GM12878 (cell line): ENCODE results near the gene GPR146. TPM values are rescaled to one million over a fixed set of nuclear protein-coding genes. Genes with fewer than 3 reads are reported as not detected.
A peak's percentile ranks its signal among the peaks of the same experiment; 100 is the strongest.

ENCODE experiments used
- BRCA1 ChIP-seq: IDR thresholded peaks from 2 replicates; pipeline ENCODE4 v1.6.1; 2011; ENCODE audit warnings: low read depth, low read length, improper control_type of control experiment
- CHD4 ChIP-seq: fragments of 200-600 bp; sonication (generic); IDR thresholded peaks from 2 replicates; pipeline ENCODE4 v1.6.1; 2016; ENCODE audit warnings: mild to moderate bottlenecking
- CREM ChIP-seq: IDR thresholded peaks from 2 replicates; pipeline ENCODE4 v1.6.1; 2014; ENCODE audit warnings: antibody characterized with exemption, low read depth
- DPF2 ChIP-seq: fragments of 450-650 bp; IDR thresholded peaks from 2 replicates; pipeline ENCODE4 v1.6.1; 2017; ENCODE audit warnings: mild to moderate bottlenecking
- HCFC1 ChIP-seq: fragments of 150-350 bp; IDR thresholded peaks from 2 replicates; pipeline ENCODE4 v1.6.1; 2014; ENCODE audit warnings: low read length
- HDAC6 ChIP-seq: fragments of 200-600 bp; sonication (generic); IDR thresholded peaks from one replicate; pipeline ENCODE4 v1.8.0; 2017; ENCODE audit warnings: antibody characterized with exemption; ENCODE audit not compliant: unreplicated experiment
- IKZF1 ChIP-seq: fragments of 450-650 bp; conservative IDR thresholded peaks from 2 replicates; pipeline ENCODE4 v1.6.1; 2017; ENCODE audit warnings: antibody characterized with exemption, mild to moderate bottlenecking
- IRF3 ChIP-seq: fragments of 450-650 bp; IDR thresholded peaks from 2 replicates; pipeline ENCODE4 v1.6.1; 2014; ENCODE audit warnings: mild to moderate bottlenecking
- PAX5 ChIP-seq: IDR thresholded peaks from 2 replicates; pipeline ENCODE4 v1.6.1; 2011; ENCODE audit warnings: low read depth, low read length, borderline replicate concordance
- RAD51 ChIP-seq: fragments of 450-650 bp; IDR thresholded peaks from 2 replicates; pipeline ENCODE4 v1.6.1; 2016; ENCODE audit warnings: moderate library complexity, mild to moderate bottlenecking, inconsistent platforms
- SPI1 ChIP-seq: IDR thresholded peaks from 2 replicates; pipeline ENCODE4 v1.6.1; 2011; ENCODE audit warnings: low read depth, mild to moderate bottlenecking, low read length, moderate library complexity, borderline replicate concordance; ENCODE audit not compliant: insufficient read depth
- SREBF2 ChIP-seq: IDR thresholded peaks from 2 replicates; pipeline ENCODE4 v1.6.1; 2012; ENCODE audit warnings: mild to moderate bottlenecking, low read length
- SRF ChIP-seq, 2 experiments: IDR thresholded peaks; 2 replicates each; pipeline ENCODE4 v1.6.1; 2011; ENCODE audit warnings: low read depth in 2 of 2, low read length in 2 of 2, mild to moderate bottlenecking in 1 of 2, moderate library complexity in 1 of 2
- TAF1 ChIP-seq: IDR thresholded peaks from 2 replicates; pipeline ENCODE4 v1.6.1; 2011; ENCODE audit warnings: mild to moderate bottlenecking, low read depth, low read length, borderline replicate concordance
- TCF12 ChIP-seq: IDR thresholded peaks from 2 replicates; pipeline ENCODE4 v1.6.1; 2011; ENCODE audit warnings: low read depth, mild to moderate bottlenecking, low read length
- USF2 ChIP-seq: IDR thresholded peaks from 2 replicates; pipeline ENCODE4 v1.6.1; 2011; ENCODE audit warnings: low read depth, low read length, improper control_type of control experiment, borderline replicate concordance
- ZBED1 ChIP-seq: IDR thresholded peaks from 2 replicates; pipeline ENCODE4 v1.6.1; 2016; ENCODE audit warnings: borderline replicate concordance
- polyA plus RNA-seq, 11 experiments: library from polyadenylated mRNA; depleted of rRNA in 4 of 11; unstranded in 6 of 11; stranded (reverse) in 5 of 11; fragments of >200 nt; fragmentation: Nextera tagmentation in 4 of 11; fragmentation: Illumina TruSeq in 1 of 11; extraction: Ambion mirVana in 4 of 11; extraction: Trizol in 1 of 11; gene quantifications; 1 replicate in 1 of 11; 2 replicates in 10 of 11; pipeline versions ENCODE4 v1.2.1 to v1.2.3, GENCODE V29; 2011 to 2016; ENCODE audit warnings: inconsistent platforms in 2 of 11, missing spikeins in 2 of 11, low read depth in 1 of 11
- total RNA-seq, 4 experiments: library from RNA; depleted of rRNA in 3 of 4; stranded (reverse); fragments of >200 nt in 3 of 4; fragmentation: Illumina TruSeq in 1 of 4; extraction: Trizol in 1 of 4; gene quantifications; 2 replicates each; pipeline versions ENCODE4 v1.2.1 to v1.2.3, GENCODE V29; 2013 to 2021
- TF ChIP-seq, protein P1 (sequence below): IDR thresholded peaks from 2 replicates; pipeline ENCODE4 v1.6.1; 2012; ENCODE audit warnings: mild to moderate bottlenecking, low read depth, low read length
- TF ChIP-seq, protein P2 (sequence below): fragments of 450-650 bp; IDR thresholded peaks from 2 replicates; pipeline ENCODE4 v1.6.1; 2017; ENCODE audit warnings: mild to moderate bottlenecking, moderate library complexity

GPR146 gene
- total and polyA plus RNA-seq, 10 of the 15 experiments (the other 5 are each of a cell fraction or from before 2014, with no cell fraction given): 0.19 to 12.0 (median 0.54) TPM; not detected in 2

DNA sequence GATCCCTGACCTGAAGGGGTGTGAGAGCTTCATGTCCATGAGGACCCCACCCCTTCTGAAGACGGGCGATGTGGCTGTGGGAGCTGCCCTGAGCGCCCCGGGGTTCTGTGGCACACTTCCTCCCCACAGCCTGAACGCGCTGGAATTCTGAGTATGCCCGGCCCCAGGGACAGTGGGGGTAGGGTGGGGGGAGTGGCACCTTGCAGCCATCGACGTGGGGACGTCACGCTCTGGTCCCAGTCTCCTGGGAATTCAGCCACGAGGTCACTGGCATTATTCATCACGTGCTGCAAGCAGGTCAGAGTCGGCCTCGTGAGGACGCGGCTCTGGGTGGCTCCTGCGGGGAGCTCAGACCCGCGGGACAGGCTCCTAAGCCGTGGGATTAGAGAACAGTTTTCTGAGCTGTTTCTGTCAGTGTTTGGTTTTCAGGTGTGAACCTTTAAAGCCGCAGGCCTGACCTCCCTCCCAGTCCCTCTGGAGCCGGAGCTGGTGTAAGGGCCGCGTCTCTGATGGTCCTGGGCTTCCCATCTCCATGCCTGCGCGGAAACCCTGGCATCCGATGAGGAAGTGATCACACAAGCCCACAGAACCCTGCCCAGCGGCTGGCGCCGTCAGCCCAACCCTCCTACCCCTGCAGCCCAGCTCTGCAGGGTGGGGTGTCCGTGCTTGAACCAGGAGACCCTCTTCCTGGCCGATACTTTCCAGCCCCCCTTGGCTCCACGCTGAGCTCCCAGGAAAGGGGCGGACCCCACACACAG lies 16.1 kb downstream of the GPR146 start (continued):
- no peak for TF ChIP-seq TCF12
- no peak for TF ChIP-seq ZBED1
- peak; percentile 33 for TF ChIP-seq USF2
- TF ChIP-seq, protein P1, sequence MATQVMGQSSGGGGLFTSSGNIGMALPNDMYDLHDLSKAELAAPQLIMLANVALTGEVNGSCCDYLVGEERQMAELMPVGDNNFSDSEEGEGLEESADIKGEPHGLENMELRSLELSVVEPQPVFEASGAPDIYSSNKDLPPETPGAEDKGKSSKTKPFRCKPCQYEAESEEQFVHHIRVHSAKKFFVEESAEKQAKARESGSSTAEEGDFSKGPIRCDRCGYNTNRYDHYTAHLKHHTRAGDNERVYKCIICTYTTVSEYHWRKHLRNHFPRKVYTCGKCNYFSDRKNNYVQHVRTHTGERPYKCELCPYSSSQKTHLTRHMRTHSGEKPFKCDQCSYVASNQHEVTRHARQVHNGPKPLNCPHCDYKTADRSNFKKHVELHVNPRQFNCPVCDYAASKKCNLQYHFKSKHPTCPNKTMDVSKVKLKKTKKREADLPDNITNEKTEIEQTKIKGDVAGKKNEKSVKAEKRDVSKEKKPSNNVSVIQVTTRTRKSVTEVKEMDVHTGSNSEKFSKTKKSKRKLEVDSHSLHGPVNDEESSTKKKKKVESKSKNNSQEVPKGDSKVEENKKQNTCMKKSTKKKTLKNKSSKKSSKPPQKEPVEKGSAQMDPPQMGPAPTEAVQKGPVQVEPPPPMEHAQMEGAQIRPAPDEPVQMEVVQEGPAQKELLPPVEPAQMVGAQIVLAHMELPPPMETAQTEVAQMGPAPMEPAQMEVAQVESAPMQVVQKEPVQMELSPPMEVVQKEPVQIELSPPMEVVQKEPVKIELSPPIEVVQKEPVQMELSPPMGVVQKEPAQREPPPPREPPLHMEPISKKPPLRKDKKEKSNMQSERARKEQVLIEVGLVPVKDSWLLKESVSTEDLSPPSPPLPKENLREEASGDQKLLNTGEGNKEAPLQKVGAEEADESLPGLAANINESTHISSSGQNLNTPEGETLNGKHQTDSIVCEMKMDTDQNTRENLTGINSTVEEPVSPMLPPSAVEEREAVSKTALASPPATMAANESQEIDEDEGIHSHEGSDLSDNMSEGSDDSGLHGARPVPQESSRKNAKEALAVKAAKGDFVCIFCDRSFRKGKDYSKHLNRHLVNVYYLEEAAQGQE: no peak
- TF ChIP-seq SPI1: peak; percentile 49; the same call in 1 of the 2 replicates
- TF ChIP-seq SREBF2: no peak
- no peak for TF ChIP-seq HDAC6
- TF ChIP-seq, protein P2, sequence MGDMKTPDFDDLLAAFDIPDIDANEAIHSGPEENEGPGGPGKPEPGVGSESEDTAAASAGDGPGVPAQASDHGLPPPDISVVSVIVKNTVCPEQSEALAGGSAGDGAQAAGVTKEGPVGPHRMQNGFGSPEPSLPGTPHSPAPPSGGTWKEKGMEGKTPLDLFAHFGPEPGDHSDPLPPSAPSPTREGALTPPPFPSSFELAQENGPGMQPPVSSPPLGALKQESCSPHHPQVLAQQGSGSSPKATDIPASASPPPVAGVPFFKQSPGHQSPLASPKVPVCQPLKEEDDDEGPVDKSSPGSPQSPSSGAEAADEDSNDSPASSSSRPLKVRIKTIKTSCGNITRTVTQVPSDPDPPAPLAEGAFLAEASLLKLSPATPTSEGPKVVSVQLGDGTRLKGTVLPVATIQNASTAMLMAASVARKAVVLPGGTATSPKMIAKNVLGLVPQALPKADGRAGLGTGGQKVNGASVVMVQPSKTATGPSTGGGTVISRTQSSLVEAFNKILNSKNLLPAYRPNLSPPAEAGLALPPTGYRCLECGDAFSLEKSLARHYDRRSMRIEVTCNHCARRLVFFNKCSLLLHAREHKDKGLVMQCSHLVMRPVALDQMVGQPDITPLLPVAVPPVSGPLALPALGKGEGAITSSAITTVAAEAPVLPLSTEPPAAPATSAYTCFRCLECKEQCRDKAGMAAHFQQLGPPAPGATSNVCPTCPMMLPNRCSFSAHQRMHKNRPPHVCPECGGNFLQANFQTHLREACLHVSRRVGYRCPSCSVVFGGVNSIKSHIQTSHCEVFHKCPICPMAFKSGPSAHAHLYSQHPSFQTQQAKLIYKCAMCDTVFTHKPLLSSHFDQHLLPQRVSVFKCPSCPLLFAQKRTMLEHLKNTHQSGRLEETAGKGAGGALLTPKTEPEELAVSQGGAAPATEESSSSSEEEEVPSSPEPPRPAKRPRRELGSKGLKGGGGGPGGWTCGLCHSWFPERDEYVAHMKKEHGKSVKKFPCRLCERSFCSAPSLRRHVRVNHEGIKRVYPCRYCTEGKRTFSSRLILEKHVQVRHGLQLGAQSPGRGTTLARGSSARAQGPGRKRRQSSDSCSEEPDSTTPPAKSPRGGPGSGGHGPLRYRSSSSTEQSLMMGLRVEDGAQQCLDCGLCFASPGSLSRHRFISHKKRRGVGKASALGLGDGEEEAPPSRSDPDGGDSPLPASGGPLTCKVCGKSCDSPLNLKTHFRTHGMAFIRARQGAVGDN: peak; percentile 96
- TF ChIP-seq RAD51: peak; percentile 70
- no peak for TF ChIP-seq CREM
- no peak for TF ChIP-seq CHD4
- no peak for TF ChIP-seq BRCA1
- 0 out of 2 replicates have a peak, but pooled peaks have one; percentile 51 for TF ChIP-seq IKZF1
- TF ChIP-seq DPF2: no peak
- TF ChIP-seq SRF (IDR thresholded peaks at IDR 0.05; ENCODE audit: low read depth in 2 of 2, low read length in 2 of 2): no peak
- TF ChIP-seq HCFC1: no peak
- no peak for TF ChIP-seq TAF1
- TF ChIP-seq PAX5: 0 out of 2 replicates have a peak, but pooled peaks have one; percentile 6
- no peak for TF ChIP-seq IRF3
